NCI-H226 (cell line): Measurements from ENCODE around the gene RAD51B.

Experiments used
- DNase-seq: peaks from one replicate; pipeline ENCODE4 v3.0.0-alpha.2; 2015

Gene RAD51B

GRCh38 chr14:68260121-68260520 lies 440.5 kb downstream of the RAD51B start:
- no peak for DNase-seq

GRCh38 chr14:68261092-68261842 lies 441.7 kb downstream of the RAD51B start:
- no peak for DNase-seq

GRCh38 chr14:68262567-68262966 lies 443.0 kb downstream of the RAD51B start:
- DNase-seq = no peak

GRCh38 chr14:68263563-68264259 lies 444.1 kb downstream of the RAD51B start:
- DNase-seq = no peak

- DNase-seq = no peak
Measured at GRCh38 chr14:68264260-68264569, 444.6 kb downstream of the RAD51B start.

- no peak for DNase-seq
Measured at GRCh38 chr14:68266998-68267397, 447.4 kb downstream of the RAD51B start.

GRCh38 chr14:68268197-68268596 lies 448.6 kb downstream of the RAD51B start:
- no peak for DNase-seq

- DNase-seq = no peak
Measured at GRCh38 chr14:68268719-68269118, 449.1 kb downstream of the RAD51B start.

- no peak for DNase-seq
Measured at GRCh38 chr14:68269136-68269927, 449.8 kb downstream of the RAD51B start.

GRCh38 chr14:68270342-68270741 lies 450.8 kb downstream of the RAD51B start:
- DNase-seq = no peak

GRCh38 chr14:68271913-68272391 lies 452.4 kb downstream of the RAD51B start:
- no peak for DNase-seq

- no peak for DNase-seq
Measured at GRCh38 chr14:68273413-68273812, 453.8 kb downstream of the RAD51B start.

- DNase-seq = no peak
Measured at GRCh38 chr14:68274725-68275124, 455.1 kb downstream of the RAD51B start.

- DNase-seq = peak; percentile 40
Measured at GRCh38 chr14:68278576-68279436, 459.2 kb downstream of the RAD51B start.

- DNase-seq = no peak
Measured at GRCh38 chr14:68279437-68279720, 459.8 kb downstream of the RAD51B start.

- no peak for DNase-seq
Measured at GRCh38 chr14:68279777-68280233, 460.2 kb downstream of the RAD51B start.

- no peak for DNase-seq
Measured at GRCh38 chr14:68281497-68281896, 461.9 kb downstream of the RAD51B start.

GRCh38 chr14:68282479-68283377 lies 463.1 kb downstream of the RAD51B start:
- no peak for DNase-seq

GRCh38 chr14:68283378-68284123 lies 464.0 kb downstream of the RAD51B start:
- no peak for DNase-seq

GRCh38 chr14:68284333-68284732 lies 464.8 kb downstream of the RAD51B start:
- DNase-seq = no peak

- DNase-seq = no peak
Measured at GRCh38 chr14:68284834-68285233, 465.3 kb downstream of the RAD51B start.
